Endothelial cell of umbilical vein (primary cell): ENCODE results near the gene RRAGB. TPM values are rescaled to one million over a fixed set of nuclear protein-coding genes. Genes with fewer than 3 reads are reported as not detected.

Experiments used
- BruUV-seq: library from RNA; stranded (reverse); fragments of 400-500 nt; replicated peaks from 2 replicates; lab custom pipeline; 2021; lab: Mats Ljungman, UMichigan
- CTCF ChIA-PET: fragments of 300-600, 350-600 bp; sonication (Branson Sonifier 250); formaldehyde crosslinking; loops from one replicate; lab custom pipeline; 2021; ENCODE audit warnings: antibody characterized with exemption, inconsistent platforms; lab: Charles Lee
- POLR2A ChIA-PET: fragments of 300-600, 350-600 bp; sonication (Branson Sonifier 250); formaldehyde crosslinking; loops from one replicate; lab custom pipeline; 2021; ENCODE audit warnings: antibody characterized with exemption, inconsistent platforms; lab: Charles Lee
- DNase-seq: peaks from one replicate; pipeline ENCODE4 v3.0.0-alpha.2; 2011; ENCODE audit warnings: low read depth, low spot score
- FAIRE-seq: peaks from 2 replicates; lab custom pipeline; 2011; peaks lifted over from hg19 to GRCh38; lab: Jason Lieb, UNC
- H2AFZ ChIP-seq: 2 replicates; pipeline ENCODE4 v1.6.0; 2012; ENCODE audit warnings: low read depth, low read length, control low read depth, inconsistent platforms
- H3K27ac ChIP-seq: 2 replicates; pipeline ENCODE4 v1.5.1; 2011; ENCODE audit warnings: low read depth, mild to moderate bottlenecking, control low read depth, low read length, moderate library complexity; ENCODE audit not compliant: insufficient read depth
- H3K27me3 ChIP-seq, 2 experiments: 2 replicates each; pipeline versions ENCODE4 v1.6.0 to v1.6.1; 2011; ENCODE audit warnings: low read length in 2 of 2, mixed read lengths in 1 of 2; ENCODE audit not compliant: control insufficient read depth in 2 of 2, insufficient read depth in 2 of 2
- H3K36me3 ChIP-seq, 2 experiments: 2 replicates in 1 of 2; 3 replicates in 1 of 2; pipeline ENCODE4 v1.5.1; 2011; ENCODE audit warnings: low read length in 2 of 2, mild to moderate bottlenecking in 1 of 2, moderate library complexity in 1 of 2; ENCODE audit not compliant: control insufficient read depth in 2 of 2, insufficient read depth in 2 of 2; ENCODE audit errors: extremely low read depth in 1 of 2
- H3K4me1 ChIP-seq: 3 replicates; pipeline ENCODE4 v1.5.1; 2011; ENCODE audit warnings: mild to moderate bottlenecking, low read length; ENCODE audit not compliant: control insufficient read depth, insufficient read depth; ENCODE audit errors: extremely low read depth
- H3K4me2 ChIP-seq: 2 replicates; pipeline ENCODE4 v1.6.1; 2011; ENCODE audit warnings: low read length, control low read depth, mixed read lengths; ENCODE audit not compliant: insufficient read depth
- H3K4me3 ChIP-seq, 3 experiments: fragments of 200-600 bp in 1 of 3; sonication (generic), shearing (Covaris generic) in 1 of 3; replicated peaks in 1 of 3; 2 replicates each; pipeline ENCODE4 v1.5.1; 2011 to 2016; ENCODE audit warnings: control low read depth in 3 of 3, low read length in 3 of 3, mild to moderate bottlenecking in 2 of 3, inconsistent platforms in 1 of 3, low read depth in 1 of 3, moderate library complexity in 1 of 3; ENCODE audit not compliant: insufficient read depth in 1 of 3
- H3K79me2 ChIP-seq: 2 replicates; pipeline ENCODE4 v1.6.0; 2012; ENCODE audit warnings: low read length, inconsistent platforms; ENCODE audit not compliant: control insufficient read depth, insufficient read depth
- H3K9ac ChIP-seq: replicated peaks from 2 replicates; pipeline ENCODE3; 2011; ENCODE audit warnings: low read length, control low read depth; ENCODE audit not compliant: insufficient read depth; ENCODE audit errors: extremely low read depth
- H3K9me1 ChIP-seq: replicated peaks from 3 replicates; pipeline ENCODE4 v1.6.0; 2011; ENCODE audit warnings: mild to moderate bottlenecking, low read length; ENCODE audit not compliant: control insufficient read depth, insufficient read depth; ENCODE audit errors: extremely low read depth
- H3K9me3 ChIP-seq: replicated peaks from 2 replicates; pipeline ENCODE4 v1.5.1; 2012; ENCODE audit warnings: low read length, inconsistent platforms; ENCODE audit not compliant: control insufficient read depth, insufficient read depth
- H4K20me1 ChIP-seq: replicated peaks from 2 replicates; pipeline ENCODE3; 2011; ENCODE audit warnings: mild to moderate bottlenecking, low read length; ENCODE audit not compliant: control insufficient read depth, insufficient read depth; ENCODE audit errors: extremely low read depth
- FOS ChIP-seq: IDR thresholded peaks from 2 replicates; pipeline ENCODE4 v1.6.1; 2011; ENCODE audit warnings: mild to moderate bottlenecking, low read length, moderate library complexity, borderline replicate concordance; ENCODE audit not compliant: insufficient read depth
- GATA2 ChIP-seq: IDR thresholded peaks from 2 replicates; pipeline ENCODE4 v1.7.0; 2011; ENCODE audit warnings: low read depth, mild to moderate bottlenecking, moderate library complexity, mixed read lengths, low read length; ENCODE audit not compliant: insufficient read length, insufficient read depth
- MAX ChIP-seq: IDR thresholded peaks from 2 replicates; pipeline ENCODE4 v1.6.1; 2011; ENCODE audit not compliant: insufficient read depth, insufficient read length
- dilution Hi-C: fragments of 300-500 bp; cut with MboI; formaldehyde crosslinking; loops from one replicate; pipeline ENCODE4 v1.15.0; 2019; ENCODE audit warnings: low sequenced_read_pairs; ENCODE audit not compliant: extremely low pct_ligation_motif_present
- intact Hi-C: fragments of 100-400 bp; cut with micrococcal nuclease; formaldehyde crosslinking; loops from one replicate; pipeline ENCODE4 v1.10.0; 2022
- polyA plus RNA-seq, 4 experiments: library from polyadenylated mRNA; depleted of rRNA in 3 of 4; stranded (reverse) in 3 of 4; unstranded in 1 of 4; fragments of >200 nt; gene quantifications; 2 replicates each; pipeline versions ENCODE4 v1.2.1 to v1.2.3, GENCODE V29; 2011 to 2012; ENCODE audit warnings: missing spikeins in 1 of 4
- total RNA-seq: library from RNA; stranded (reverse); gene quantifications from 2 replicates; pipeline ENCODE4 v1.2.3, GENCODE V29; 2021

Gene RRAGB
- total and polyA plus RNA-seq, 2 donors (not counting 3 experiments of a cell fraction or from before 2014, with no cell fraction given), result 14.3 to 18.0 TPM

GRCh38 chrX:55787727-55788126 lies 70.2 kb downstream of the RRAGB start:
- H3K9me1 ChIP-seq, result no peaks in the 10 kb centered on the region
- H3K36me3 ChIP-seq, result no peaks in the 10 kb centered on the region
- ChIA-PET CTCF (no interaction called here), POLR2A (no interaction called here)
- no peaks in the 10 kb centered on the region for H3K4me1 ChIP-seq
- H2AFZ ChIP-seq, result no peak overlapping the region
- no TSS peak for BruUV-seq
- no peak overlapping the region for H3K4me3 ChIP-seq
- intact Hi-C loops, result no loop called here
- H3K9me3 ChIP-seq, result no peaks in the 10 kb centered on the region
- H3K4me2 ChIP-seq, result no peak overlapping the region
- H3K27ac ChIP-seq, result no peak overlapping the region
- H3K27me3 ChIP-seq, result no peaks in the 10 kb centered on the region
- TF ChIP-seq MAX, result no peak
- no peak for TF ChIP-seq GATA2
- FAIRE-seq (no peak), DNase-seq (no peak)
- H4K20me1 ChIP-seq, result no peaks in the 10 kb centered on the region
- H3K9ac ChIP-seq, result no peak overlapping the region
- dilution Hi-C loops, result no loop called here
- H3K79me2 ChIP-seq, result no peaks in the 10 kb centered on the region

- Histone ChIP-seq H3K4me3 (no peak overlapping the region), H2AFZ (no peak overlapping the region), H3K27ac (no peak overlapping the region), H3K4me2 (no peak overlapping the region), H3K79me2 (no peaks in the 10 kb centered on the region), H3K9me3 (no peaks in the 10 kb centered on the region), H3K27me3 (no peaks in the 10 kb centered on the region), H3K9ac (no peak overlapping the region), H3K9me1 (no peaks in the 10 kb centered on the region), H3K4me1 (no peaks in the 10 kb centered on the region), H3K36me3 (no peaks in the 10 kb centered on the region), H4K20me1 (no peaks in the 10 kb centered on the region)
- POLR2A ChIA-PET, result no interaction called here
- no peak for TF ChIP-seq FOS
- no TSS peak for BruUV-seq
- dilution Hi-C loops (no loop called here), intact Hi-C loops (no loop called here)
- FAIRE-seq (no peak), DNase-seq (no peak)
- CTCF ChIA-PET, result no interaction called here
Observed at GRCh38 chrX:55794405-55794804, 76.9 kb downstream of the RRAGB start.
